ENCODE data around the gene GPR158. TPM values are rescaled to one million over a fixed set of nuclear protein-coding genes. Genes with fewer than 3 reads are reported as not detected.
A peak's percentile ranks its signal among the peaks of the same experiment; 100 is the strongest.
"Not testable (repeated sequence)": the region's sequence is repeated elsewhere in the genome, so short reads cannot be mapped to it uniquely, and the experiment has no call there.

GPR158 gene
- 0.27 TPM for polyA plus RNA-seq (ENCODE audit: insufficient read length)
- long read RNA-seq, donor 1 = 0 reads
- long read RNA-seq, donor 2 = 0 reads
- long read RNA-seq, donor 3 = 0 reads
- long read RNA-seq, donor 4 = 0 reads
- long read RNA-seq, donor 5 = 0 reads
- long read RNA-seq, donor 6 = 0 reads
- long read RNA-seq, donor 7, full-length matches to known transcripts = 1 of 1 reads
- long read RNA-seq, donor 7, partial matches to known transcripts = 0 of 1 reads
- long read RNA-seq, donor 7, other reads (novel, unspliced or antisense) = 0 of 1 reads
- long read RNA-seq, donor 8 = 0 reads

DNA sequence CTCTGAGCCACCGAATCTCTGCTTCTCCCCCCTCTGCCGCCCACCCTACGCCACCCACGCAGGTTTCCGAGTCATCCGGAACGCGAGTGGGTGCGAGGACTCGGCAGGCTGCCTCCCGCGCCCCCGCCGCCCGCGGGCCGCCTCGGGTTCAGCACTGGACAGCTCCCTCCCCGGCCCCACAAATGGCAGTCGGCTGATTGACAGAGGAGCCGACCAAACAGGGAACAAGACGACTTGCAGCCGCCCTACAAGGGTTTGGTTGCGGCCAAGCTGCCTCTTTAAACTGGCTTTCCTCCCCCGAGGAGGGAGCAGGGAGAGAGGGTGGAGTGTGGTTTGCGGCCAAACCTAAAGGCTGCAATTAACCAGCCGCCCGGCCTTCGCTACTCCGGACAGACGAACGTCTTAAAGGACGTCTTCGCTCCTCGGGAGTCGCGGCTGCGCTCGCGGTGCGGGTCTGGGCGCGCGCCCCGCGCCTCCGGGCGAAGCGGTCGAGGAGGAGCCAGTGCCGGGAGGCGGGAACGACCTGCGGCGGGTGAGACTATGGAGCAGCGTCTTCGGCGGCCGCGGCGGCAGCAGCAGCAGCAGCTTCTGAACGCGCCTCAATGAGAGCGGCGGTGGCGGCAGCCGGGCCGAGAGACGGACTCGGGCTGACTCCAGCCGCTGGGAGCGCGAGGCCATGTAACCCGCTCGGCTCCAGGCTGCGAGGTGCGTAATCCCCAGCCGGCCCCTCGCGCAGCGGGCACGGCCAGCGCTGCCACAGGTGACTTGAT lies at the start of gene GPR158:
Gene GPR158, plus strand, starts transcription at position 541 of the 770 bp plus-strand sequence. CDS start 420 bp downstream, outside the sequence.
- DNase-seq = peak; percentile 96

GRCh38 chr10:25125201-25125611 lies 49.6 kb upstream of the GPR158 start:
- DNase-seq = peak; percentile 81

DNA sequence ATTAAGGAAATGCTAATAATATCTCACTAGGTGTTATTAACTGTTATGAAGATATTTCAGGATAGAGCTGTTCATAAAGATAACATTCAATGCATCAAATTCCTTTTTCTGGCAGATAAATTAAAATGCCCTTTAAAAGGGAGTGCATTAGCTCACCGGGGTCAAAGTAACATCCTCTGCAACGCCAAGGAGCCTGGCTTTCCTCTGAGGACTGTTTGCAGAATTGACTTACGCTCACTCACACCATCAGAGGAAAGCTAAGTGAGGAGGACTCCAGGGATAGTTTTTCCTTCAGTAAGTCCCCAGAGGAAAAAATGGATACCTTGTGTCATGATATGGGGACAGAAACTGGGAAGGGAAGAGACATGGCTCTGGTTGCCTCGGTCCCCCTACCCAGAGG lies 45.2 kb upstream of the GPR158 start:
- no peak for DNase-seq

DNA sequence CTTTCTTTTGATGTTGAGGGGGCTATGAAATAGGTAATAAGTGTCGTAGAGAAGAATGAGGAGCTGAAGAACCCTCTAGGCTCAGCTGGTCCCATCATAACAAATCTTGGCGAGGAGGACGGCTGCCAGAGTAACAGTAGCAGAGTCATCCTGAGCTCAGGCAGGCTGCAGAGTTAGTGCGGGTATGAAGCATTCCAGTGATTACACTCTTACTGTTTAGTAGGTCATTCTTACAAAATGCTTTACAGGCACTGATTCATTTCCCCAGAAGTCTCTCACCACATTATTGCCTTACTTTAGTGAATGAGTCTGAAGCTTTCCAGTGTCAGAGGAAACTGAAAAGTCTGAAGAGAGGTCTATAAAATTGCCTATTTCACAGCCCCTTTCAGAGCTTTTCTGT lies 43.9 kb upstream of the GPR158 start:
- DNase-seq = no peak

- no peak for DNase-seq
These were observed 32.5 kb upstream of the GPR158 start for GRCh38 chr10:25142116-25142864.

GRCh38 chr10:25157650-25158049 lies 17.2 kb upstream of the GPR158 start:
- no peak for DNase-seq

- no peak for DNase-seq
These were observed 15.2 kb upstream of the GPR158 start for GRCh38 chr10:25159591-25159990.

DNA sequence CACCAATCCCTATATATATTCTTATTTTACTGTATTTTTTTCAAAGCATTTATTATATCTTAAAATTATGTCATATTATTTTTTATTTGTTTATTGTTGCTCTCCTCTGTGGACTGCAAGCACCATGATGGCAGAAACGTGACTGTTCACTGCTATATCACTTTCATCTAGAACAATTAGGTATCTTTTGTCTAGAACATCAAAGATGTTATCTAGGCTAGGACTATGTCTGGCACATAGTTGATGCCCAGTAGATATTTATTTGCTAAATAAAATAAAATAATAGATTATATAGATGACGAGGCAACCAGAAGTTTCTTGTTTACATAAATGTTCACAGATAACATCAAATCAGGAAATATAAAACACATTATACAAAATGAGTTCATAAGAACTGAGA lies 12.4 kb upstream of the GPR158 start:
- DNase-seq = no peak

DNA sequence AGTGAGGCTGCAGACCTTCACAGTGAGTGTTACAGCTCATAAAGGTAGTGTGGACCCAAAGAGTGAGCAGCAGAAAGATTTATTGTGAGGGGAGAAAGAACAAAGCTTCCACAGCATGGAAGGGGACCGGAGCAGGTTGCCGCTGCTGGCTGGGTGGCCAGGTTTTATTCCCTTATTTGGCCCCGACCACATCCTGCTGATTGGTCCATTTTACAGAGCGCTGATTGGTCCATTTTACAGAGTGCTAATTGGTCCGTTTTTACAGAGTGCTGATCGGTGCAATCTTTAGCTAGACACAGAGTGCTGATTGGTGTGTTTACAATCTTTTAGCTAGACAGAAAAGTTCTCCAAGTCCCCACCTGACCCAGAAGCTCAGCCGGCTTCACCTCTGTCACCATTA lies 11.3 kb upstream of the GPR158 start:
- DNase-seq = not testable (repeated sequence)

DNA sequence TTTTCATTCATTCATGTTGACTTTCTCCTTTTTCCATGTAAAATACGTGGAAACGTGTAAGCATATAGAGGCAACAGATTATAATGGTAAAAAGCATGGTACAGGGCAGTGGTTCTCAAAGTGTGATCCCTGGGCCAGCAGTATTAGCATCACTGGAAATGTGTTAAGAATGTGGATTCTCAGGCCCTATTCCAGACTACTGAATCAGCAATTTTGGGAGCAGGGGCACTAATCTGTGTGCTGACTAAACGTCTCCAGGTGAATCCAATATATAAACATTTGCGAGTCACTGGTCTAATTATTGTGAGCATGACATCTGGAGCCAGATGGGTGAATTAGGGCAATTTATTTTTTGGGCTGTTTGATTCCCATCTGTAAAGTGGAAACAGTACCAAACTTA lies 5.1 kb upstream of the GPR158 start:
- DNase-seq = no peak

DNA sequence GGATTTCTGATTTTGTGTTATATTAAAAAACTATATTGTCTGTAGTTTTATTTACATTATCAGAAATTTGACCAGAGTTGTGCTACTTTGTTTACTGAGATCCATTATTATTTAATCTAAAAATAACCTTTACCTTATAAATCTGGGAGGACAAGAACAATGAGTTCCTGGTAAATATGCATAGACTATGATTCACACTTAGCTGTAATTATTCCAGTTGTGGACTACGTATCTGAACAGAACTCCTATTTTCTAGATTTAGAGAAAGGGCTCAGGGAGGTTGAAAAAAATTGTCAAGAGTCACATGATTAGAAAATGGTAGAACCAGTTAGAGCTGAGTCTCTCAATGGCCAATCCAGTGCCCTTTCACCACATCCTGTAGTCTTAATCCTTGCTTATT lies 4.2 kb upstream of the GPR158 start:
- no peak for DNase-seq

GRCh38 chr10:25175527-25176420 lies 973 bp downstream of the GPR158 start:
- DNase-seq = peak; percentile 25

- no peak for DNase-seq
These were observed 1.7 kb downstream of the GPR158 start for GRCh38 chr10:25176421-25176968.

DNA sequence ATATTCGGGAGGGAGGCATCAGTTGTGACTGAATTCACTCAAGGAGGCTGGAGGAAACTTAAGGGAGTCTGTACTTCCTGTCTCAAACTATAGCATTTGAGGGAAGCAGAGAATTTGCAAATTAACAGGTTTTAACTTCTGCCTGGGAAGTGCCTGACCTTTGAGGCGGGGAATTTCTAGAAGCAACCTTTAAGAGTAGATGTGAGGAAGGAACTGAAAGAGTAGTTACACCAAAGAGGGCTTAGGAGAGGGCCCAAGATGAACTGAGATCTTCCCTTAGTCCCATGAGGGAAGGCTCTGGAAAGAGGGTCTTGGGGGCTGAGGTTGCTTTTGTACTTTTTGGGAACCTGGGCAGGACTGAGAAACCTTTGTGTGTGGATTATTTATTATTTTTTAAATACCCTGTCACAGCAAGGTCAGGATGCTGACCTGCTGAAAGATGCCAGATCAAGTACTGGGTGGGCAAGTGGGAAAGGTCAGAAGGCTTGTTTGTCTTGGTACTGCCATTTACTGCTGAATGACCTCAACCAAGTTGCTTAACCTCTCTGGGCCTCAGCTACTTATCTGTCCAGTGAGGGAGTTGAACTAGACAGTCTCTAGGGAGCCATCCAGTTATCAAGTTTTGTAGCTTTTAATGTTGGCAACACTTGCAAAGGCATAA lies 2.4 kb downstream of the GPR158 start:
- DNase-seq = no peak

- no peak for DNase-seq
These were observed 2.9 kb downstream of the GPR158 start for GRCh38 chr10:25177754-25178135.

DNA sequence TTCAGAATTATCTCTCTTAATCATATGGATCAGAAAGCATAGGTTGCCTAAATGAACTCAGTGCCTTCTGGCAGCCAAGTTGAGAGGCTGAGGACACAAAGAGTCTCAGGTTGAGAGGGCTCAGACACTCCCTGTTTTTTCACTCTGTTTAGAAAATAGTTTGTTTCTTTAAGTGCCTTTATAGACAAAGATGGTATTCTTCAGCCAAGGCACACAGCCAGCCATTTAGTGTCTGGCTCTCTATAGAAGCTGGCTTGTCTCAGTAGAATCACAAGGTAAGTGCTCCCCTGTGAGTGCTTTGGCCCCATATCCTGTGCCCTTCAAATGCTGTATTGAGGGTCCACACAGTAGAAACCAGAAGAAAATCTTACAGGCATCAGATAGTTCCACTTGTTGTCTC lies 3.6 kb downstream of the GPR158 start:
- no peak for DNase-seq

DNA sequence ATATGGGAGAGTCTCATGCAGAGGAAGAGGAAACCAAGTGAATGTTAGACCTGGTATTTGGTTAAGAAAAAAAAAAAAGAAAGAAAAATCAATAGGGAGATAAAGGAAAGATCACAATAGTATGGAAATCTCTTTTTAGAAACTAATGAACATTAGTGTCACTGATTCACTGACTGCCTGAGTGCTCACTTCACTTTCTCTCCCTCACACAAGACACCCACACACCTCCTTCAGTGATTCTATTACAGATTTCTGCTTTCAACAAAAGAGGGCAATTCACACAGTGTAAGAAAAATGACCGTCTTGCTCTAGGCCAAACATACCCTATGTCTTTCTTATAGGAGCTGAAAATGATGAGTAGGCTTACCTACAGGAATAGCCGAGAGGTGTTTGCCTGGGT lies 6.0 kb downstream of the GPR158 start:
- no peak for DNase-seq

- no peak for DNase-seq
These were observed 7.8 kb downstream of the GPR158 start for GRCh38 chr10:25182636-25183035.

GRCh38 chr10:25191162-25191895 lies 16.5 kb downstream of the GPR158 start:
- no peak for DNase-seq

- no peak for DNase-seq
These were observed 23.4 kb downstream of the GPR158 start for GRCh38 chr10:25198151-25198550.
